ENCODE results near the gene NFIA. TPM values are rescaled to one million over a fixed set of nuclear protein-coding genes. Genes with fewer than 3 reads are reported as not detected.
A peak's percentile ranks its signal among the peaks of the same experiment; 100 is the strongest.

The NFIA gene
- polyA plus RNA-seq, 3 donors: 1.4 to 5.3 (median 2.4) TPM

DNA sequence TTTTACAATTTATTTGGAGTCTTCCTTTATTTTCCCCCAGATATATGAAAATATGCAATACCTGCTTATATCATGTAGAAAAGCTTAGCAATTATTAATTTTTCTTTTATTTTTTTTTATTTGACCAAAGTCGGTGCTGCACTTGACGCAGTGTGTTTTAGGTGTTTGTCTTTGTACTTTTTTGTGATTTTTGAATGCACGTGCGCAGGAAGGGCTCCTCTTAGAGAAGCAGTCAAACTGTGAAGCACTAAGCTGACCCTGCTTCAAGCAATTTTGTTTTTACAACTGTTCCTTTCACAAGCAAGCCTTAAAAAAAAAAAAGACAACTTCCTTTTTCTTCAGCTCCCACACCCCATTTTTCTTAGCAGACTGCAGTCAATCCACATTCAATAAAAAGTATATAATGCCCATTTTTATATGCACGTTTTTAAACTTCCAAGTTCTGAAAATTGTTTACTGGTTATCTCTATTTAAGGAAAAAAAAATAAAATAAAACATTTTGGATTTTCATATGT lies 375.2 kb downstream of the NFIA start:
- no peak overlapping the region for H3K9ac ChIP-seq (ENCODE audit: insufficient read depth, low read length, poor library complexity, severe bottlenecking)
- intact Hi-C loops (cut with micrococcal nuclease): loop anchor here in 1 of 2 donors (10.0 kb wide), 2 partner anchors 187 to 593 kb away; no protein-coding TSS in a partner anchor
- TF ChIP-seq, protein P1, sequence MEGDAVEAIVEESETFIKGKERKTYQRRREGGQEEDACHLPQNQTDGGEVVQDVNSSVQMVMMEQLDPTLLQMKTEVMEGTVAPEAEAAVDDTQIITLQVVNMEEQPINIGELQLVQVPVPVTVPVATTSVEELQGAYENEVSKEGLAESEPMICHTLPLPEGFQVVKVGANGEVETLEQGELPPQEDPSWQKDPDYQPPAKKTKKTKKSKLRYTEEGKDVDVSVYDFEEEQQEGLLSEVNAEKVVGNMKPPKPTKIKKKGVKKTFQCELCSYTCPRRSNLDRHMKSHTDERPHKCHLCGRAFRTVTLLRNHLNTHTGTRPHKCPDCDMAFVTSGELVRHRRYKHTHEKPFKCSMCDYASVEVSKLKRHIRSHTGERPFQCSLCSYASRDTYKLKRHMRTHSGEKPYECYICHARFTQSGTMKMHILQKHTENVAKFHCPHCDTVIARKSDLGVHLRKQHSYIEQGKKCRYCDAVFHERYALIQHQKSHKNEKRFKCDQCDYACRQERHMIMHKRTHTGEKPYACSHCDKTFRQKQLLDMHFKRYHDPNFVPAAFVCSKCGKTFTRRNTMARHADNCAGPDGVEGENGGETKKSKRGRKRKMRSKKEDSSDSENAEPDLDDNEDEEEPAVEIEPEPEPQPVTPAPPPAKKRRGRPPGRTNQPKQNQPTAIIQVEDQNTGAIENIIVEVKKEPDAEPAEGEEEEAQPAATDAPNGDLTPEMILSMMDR (IDR thresholded peaks at IDR 0.05): no peak
- DNase-seq: peak in 1 of 3 donors; percentile 8
- no peak overlapping the region for H3K4me3 ChIP-seq (replicated peaks in 1 of 3; ENCODE audit: low read depth in 2 of 3, low read length in 3 of 3)
- no peaks in the 10 kb centered on the region for H3K27me3 ChIP-seq (ENCODE audit: control insufficient read depth in 2 of 2, insufficient read depth in 2 of 2, low read length in 2 of 2)
- Mint-ChIP-seq H3K4me3 (no peak overlapping the region), H3K4me1 (peaks cover 23% of the 10 kb centered on the region), H3K27me3 (ENCODE audit: low read depth in 3 of 3) (no peaks in the 10 kb centered on the region), H3K36me3 (peaks cover 12 to 22% of the 10 kb centered on the region in 2 donors), H3K9me3 (no peaks in the 10 kb centered on the region), H3K27ac (peak overlapping the region in 1 of 7 donors; percentile 14)
- H3K4me2 ChIP-seq (replicated peaks; ENCODE audit: extremely low read depth, low read length, poor library complexity, severe bottlenecking): no peak overlapping the region
- H3K9me3 ChIP-seq (replicated peaks in 1 of 2; ENCODE audit: control insufficient read depth in 1 of 2, insufficient read depth in 1 of 2, low read length in 2 of 2): no peaks in the 10 kb centered on the region
- no peak overlapping the region for H2AFZ ChIP-seq (ENCODE audit: insufficient read depth, low read depth, low read length, poor library complexity, severe bottlenecking)
- no peaks in the 10 kb centered on the region for H4K20me1 ChIP-seq (ENCODE audit: insufficient read depth, low read length)
- no peaks in the 10 kb centered on the region for H3K36me3 ChIP-seq (replicated peaks in 1 of 2; ENCODE audit: control insufficient read depth in 1 of 2, insufficient read depth in 2 of 2, low read length in 2 of 2)
- WGBS (ENCODE audit: insufficient coverage): 24% methylated on average over 4 of the region's 5 CpGs
- no peak overlapping the region for H3K27ac ChIP-seq (ENCODE audit: low read depth in 1 of 2, low read length in 2 of 2)
- no peaks in the 10 kb centered on the region for H3K79me2 ChIP-seq (ENCODE audit: insufficient read depth, low read length)
- peaks cover 18 to 28% of the 10 kb centered on the region in 2 donors for H3K4me1 ChIP-seq (ENCODE audit: control insufficient read depth in 1 of 2, insufficient read depth in 2 of 2, low read length in 2 of 2)

DNA sequence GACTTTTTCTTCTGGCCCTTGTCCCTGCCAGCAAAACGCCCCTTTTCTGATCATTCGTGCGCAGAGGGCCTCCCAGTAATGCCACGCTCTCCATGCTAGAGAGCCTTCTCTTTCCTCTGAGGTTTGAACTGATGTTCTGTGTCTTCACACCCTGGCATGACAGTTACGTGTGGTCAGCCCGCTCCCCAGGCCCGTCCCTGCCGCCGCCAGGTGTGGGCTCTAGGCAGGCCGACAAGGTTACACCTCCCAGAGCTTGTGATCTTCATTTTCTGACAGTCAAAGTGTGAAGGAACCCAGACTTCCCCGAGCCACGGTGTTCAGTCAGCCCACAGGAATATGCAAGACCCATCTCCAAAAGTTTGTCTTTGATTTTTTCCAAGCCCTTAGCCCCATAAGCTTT lies 377.0 kb downstream of the NFIA start:
- peaks cover 4 to 11% of the 10 kb centered on the region in 2 donors for H3K4me1 ChIP-seq (ENCODE audit: control insufficient read depth in 1 of 2, insufficient read depth in 2 of 2, low read length in 2 of 2)
- intact Hi-C loops (cut with micrococcal nuclease): loop anchor here in 1 of 2 donors (10.0 kb wide), 2 partner anchors 185 to 595 kb away; no protein-coding TSS in a partner anchor
- no peak overlapping the region for H2AFZ ChIP-seq (ENCODE audit: insufficient read depth, low read depth, low read length, poor library complexity, severe bottlenecking)
- H3K79me2 ChIP-seq (ENCODE audit: insufficient read depth, low read length): no peaks in the 10 kb centered on the region
- H3K27me3 ChIP-seq (ENCODE audit: control insufficient read depth in 2 of 2, insufficient read depth in 2 of 2, low read length in 2 of 2): no peaks in the 10 kb centered on the region
- Mint-ChIP-seq H3K36me3 (peaks cover 14 to 22% of the 10 kb centered on the region in 2 donors), H3K9me3 (no peaks in the 10 kb centered on the region), H3K27ac (no peak overlapping the region), H3K4me1 (peaks cover 14% of the 10 kb centered on the region), H3K4me3 (no peak overlapping the region), H3K27me3 (ENCODE audit: low read depth in 3 of 3) (no peaks in the 10 kb centered on the region)
- no peaks in the 10 kb centered on the region for H4K20me1 ChIP-seq (ENCODE audit: insufficient read depth, low read length)
- 84% methylated on average over 10 of the region's 12 CpGs for WGBS (ENCODE audit: insufficient coverage)
- TF ChIP-seq, protein P1 (IDR thresholded peaks at IDR 0.05): no peak
- no peak overlapping the region for H3K4me3 ChIP-seq (replicated peaks in 1 of 3; ENCODE audit: low read depth in 2 of 3, low read length in 3 of 3)
- no peak for DNase-seq
- H3K27ac ChIP-seq (ENCODE audit: low read depth in 1 of 2, low read length in 2 of 2): no peak overlapping the region
- no peak overlapping the region for H3K4me2 ChIP-seq (replicated peaks; ENCODE audit: extremely low read depth, low read length, poor library complexity, severe bottlenecking)
- no peak overlapping the region for H3K9ac ChIP-seq (ENCODE audit: insufficient read depth, low read length, poor library complexity, severe bottlenecking)
- no peaks in the 10 kb centered on the region for H3K9me3 ChIP-seq (replicated peaks in 1 of 2; ENCODE audit: control insufficient read depth in 1 of 2, insufficient read depth in 1 of 2, low read length in 2 of 2)
- H3K36me3 ChIP-seq (replicated peaks in 1 of 2; ENCODE audit: control insufficient read depth in 1 of 2, insufficient read depth in 2 of 2, low read length in 2 of 2): no peaks in the 10 kb centered on the region
